Fibroblast of lung (primary cell): ENCODE data around the gene ZC3H10. TPM values are rescaled to one million over a fixed set of nuclear protein-coding genes. Genes with fewer than 3 reads are reported as not detected.

Source experiments
- DNase-seq, 2 donors: peaks; one replicate each; pipeline versions ENCODE4 v3.0.0 to v3.0.0-alpha.2; 2010; ENCODE audit warnings: low read depth in 2 of 2
- H2AFZ ChIP-seq: 2 replicates; pipeline ENCODE4 v1.5.1; 2012; ENCODE audit warnings: low read length, control low read depth, inconsistent platforms
- H3K27ac ChIP-seq: 2 replicates; pipeline ENCODE4 v1.5.1; 2011; ENCODE audit warnings: low read length, control low read depth; ENCODE audit not compliant: insufficient read depth
- H3K27me3 ChIP-seq: 2 replicates; pipeline ENCODE4 v1.5.1; 2011; ENCODE audit warnings: mild to moderate bottlenecking, low read length; ENCODE audit not compliant: control insufficient read depth, insufficient read depth
- H3K36me3 ChIP-seq: 2 replicates; pipeline ENCODE4 v1.5.1; 2011; ENCODE audit warnings: low read length; ENCODE audit not compliant: control insufficient read depth, insufficient read depth
- H3K4me1 ChIP-seq: 2 replicates; pipeline ENCODE4 v1.5.1; 2011; ENCODE audit warnings: low read length; ENCODE audit not compliant: control insufficient read depth, insufficient read depth; ENCODE audit errors: extremely low read depth
- H3K4me2 ChIP-seq: 2 replicates; pipeline ENCODE4 v1.5.1; 2011; ENCODE audit warnings: low read length, control low read depth; ENCODE audit not compliant: insufficient read depth; ENCODE audit errors: extremely low read depth
- H3K4me3 ChIP-seq, 4 experiments: fragments of 200-600 bp in 1 of 4; sonication (generic) in 1 of 4; replicated peaks in 1 of 4; 2 replicates each; pipeline ENCODE4 v1.5.1; 2011 to 2016; ENCODE audit warnings: low read length in 4 of 4, low read depth in 3 of 4, mild to moderate bottlenecking in 3 of 4, control low read depth in 2 of 4, inconsistent platforms in 1 of 4, mixed read lengths in 1 of 4; ENCODE audit not compliant: insufficient read depth in 1 of 4; ENCODE audit errors: control extremely low read depth in 1 of 4
- H3K79me2 ChIP-seq: 2 replicates; pipeline ENCODE4 v1.5.1; 2012; ENCODE audit warnings: mild to moderate bottlenecking, low read length, inconsistent platforms; ENCODE audit not compliant: control insufficient read depth, insufficient read depth
- H3K9ac ChIP-seq: 2 replicates; pipeline ENCODE4 v1.5.1; 2011; ENCODE audit warnings: mild to moderate bottlenecking, low read length, control low read depth; ENCODE audit not compliant: insufficient read depth
- H3K9me3 ChIP-seq: 2 replicates; pipeline ENCODE4 v1.5.1; 2012; ENCODE audit warnings: low read depth, low read length; ENCODE audit not compliant: control insufficient read depth, insufficient read depth
- H4K20me1 ChIP-seq: 2 replicates; pipeline ENCODE4 v1.5.1; 2011; ENCODE audit warnings: low read length; ENCODE audit not compliant: control insufficient read depth, insufficient read depth; ENCODE audit errors: extremely low read depth
- EZH2 ChIP-seq: IDR thresholded peaks from 2 replicates; pipeline ENCODE4 v1.5.1; 2012; ENCODE audit warnings: low read length, control low read depth, mild to moderate bottlenecking; ENCODE audit errors: missing control alignments
- polyA plus RNA-seq, 2 donors: library from polyadenylated mRNA; depleted of rRNA in 1 of 2; stranded (reverse) in 1 of 2; unstranded in 1 of 2; fragments of >200 nt; gene quantifications; 2 replicates each; pipeline ENCODE4 v1.2.1, GENCODE V29; 2011 to 2012; ENCODE audit warnings: missing spikeins in 1 of 2
- total RNA-seq: library from RNA; depleted of rRNA; stranded (reverse); fragments of >200 nt; gene quantifications from 2 replicates; pipeline ENCODE4 v1.2.1, GENCODE V29; 2014
- TF ChIP-seq, protein P1 (sequence below), 2 donors: IDR thresholded peaks in 1 of 2; conservative IDR thresholded peaks in 1 of 2; 1 replicate in 1 of 2; 2 replicates in 1 of 2; pipeline ENCODE4 v1.5.1; 2011 to 2012; ENCODE audit warnings: low read length in 2 of 2, control low read depth in 1 of 2, inconsistent platforms in 1 of 2, low read depth in 1 of 2, mild to moderate bottlenecking in 1 of 2

Gene ZC3H10
- total and polyA plus RNA-seq, 2 donors (not counting 1 experiment from before 2014, with no cell fraction given): 1.9 to 5.6 TPM

- peaks cover 10% of the 10 kb centered on the region for H3K36me3 ChIP-seq
- TF ChIP-seq, protein P1, sequence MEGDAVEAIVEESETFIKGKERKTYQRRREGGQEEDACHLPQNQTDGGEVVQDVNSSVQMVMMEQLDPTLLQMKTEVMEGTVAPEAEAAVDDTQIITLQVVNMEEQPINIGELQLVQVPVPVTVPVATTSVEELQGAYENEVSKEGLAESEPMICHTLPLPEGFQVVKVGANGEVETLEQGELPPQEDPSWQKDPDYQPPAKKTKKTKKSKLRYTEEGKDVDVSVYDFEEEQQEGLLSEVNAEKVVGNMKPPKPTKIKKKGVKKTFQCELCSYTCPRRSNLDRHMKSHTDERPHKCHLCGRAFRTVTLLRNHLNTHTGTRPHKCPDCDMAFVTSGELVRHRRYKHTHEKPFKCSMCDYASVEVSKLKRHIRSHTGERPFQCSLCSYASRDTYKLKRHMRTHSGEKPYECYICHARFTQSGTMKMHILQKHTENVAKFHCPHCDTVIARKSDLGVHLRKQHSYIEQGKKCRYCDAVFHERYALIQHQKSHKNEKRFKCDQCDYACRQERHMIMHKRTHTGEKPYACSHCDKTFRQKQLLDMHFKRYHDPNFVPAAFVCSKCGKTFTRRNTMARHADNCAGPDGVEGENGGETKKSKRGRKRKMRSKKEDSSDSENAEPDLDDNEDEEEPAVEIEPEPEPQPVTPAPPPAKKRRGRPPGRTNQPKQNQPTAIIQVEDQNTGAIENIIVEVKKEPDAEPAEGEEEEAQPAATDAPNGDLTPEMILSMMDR (conservative IDR thresholded peaks at IDR 0.05 in 1 of 2, IDR thresholded peaks at IDR 0.05 in 1 of 2; ENCODE audit: low read depth in 1 of 2, low read length in 2 of 2): no peak
- TF ChIP-seq EZH2: no peak
- H3K27ac ChIP-seq: no peak overlapping the region
- no peaks in the 10 kb centered on the region for H3K9me3 ChIP-seq
- H3K9ac ChIP-seq: no peak overlapping the region
- peaks cover 14% of the 10 kb centered on the region for H3K79me2 ChIP-seq
- peaks cover 15% of the 10 kb centered on the region for H3K4me1 ChIP-seq
- no peaks in the 10 kb centered on the region for H3K27me3 ChIP-seq
- H4K20me1 ChIP-seq: no peaks in the 10 kb centered on the region
- H3K4me2 ChIP-seq: no peak overlapping the region
- H3K4me3 ChIP-seq: no peak overlapping the region
- H2AFZ ChIP-seq: no peak overlapping the region
- DNase-seq: no peak
Observed at GRCh38 chr12:56121204-56121870, 3.3 kb downstream of the ZC3H10 start.

DNA sequence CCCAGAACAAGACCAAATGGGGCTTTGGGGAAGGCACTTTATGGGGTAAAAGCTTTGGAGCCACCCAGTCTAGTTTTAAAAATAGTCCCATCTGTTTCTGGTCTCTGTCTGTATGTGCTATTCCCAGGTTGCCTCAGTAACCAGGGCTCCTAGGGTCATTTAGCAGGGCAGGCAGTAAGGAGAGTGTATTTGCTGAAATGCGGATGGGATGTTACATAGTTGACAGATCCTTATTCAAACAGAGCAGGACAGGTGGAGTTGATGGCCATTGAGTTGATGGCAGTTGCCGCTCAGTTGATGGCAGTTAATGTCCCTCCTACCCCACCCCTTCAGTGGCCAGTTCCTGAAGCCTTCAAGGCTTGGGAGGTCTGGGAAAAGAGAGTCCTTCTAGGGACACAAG, 4.6 kb downstream of the ZC3H10 start:
- peaks cover 5% of the 10 kb centered on the region for H3K79me2 ChIP-seq
- H2AFZ ChIP-seq: no peak overlapping the region
- no peak overlapping the region for H3K4me2 ChIP-seq
- no peak overlapping the region for H3K4me3 ChIP-seq
- no peaks in the 10 kb centered on the region for H3K27me3 ChIP-seq
- H3K9ac ChIP-seq: no peak overlapping the region
- H3K4me1 ChIP-seq: peaks cover 22% of the 10 kb centered on the region
- no peaks in the 10 kb centered on the region for H4K20me1 ChIP-seq
- no peak for TF ChIP-seq EZH2
- TF ChIP-seq, protein P1 (conservative IDR thresholded peaks at IDR 0.05 in 1 of 2, IDR thresholded peaks at IDR 0.05 in 1 of 2; ENCODE audit: low read depth in 1 of 2, low read length in 2 of 2): no peak
- DNase-seq: no peak
- no peaks in the 10 kb centered on the region for H3K9me3 ChIP-seq
- H3K36me3 ChIP-seq: peaks cover 10% of the 10 kb centered on the region
- H3K27ac ChIP-seq: no peak overlapping the region

- no peak for TF ChIP-seq EZH2
- TF ChIP-seq, protein P1 (conservative IDR thresholded peaks at IDR 0.05 in 1 of 2, IDR thresholded peaks at IDR 0.05 in 1 of 2; ENCODE audit: low read depth in 1 of 2, low read length in 2 of 2): no peak
- Histone ChIP-seq H3K4me1 (peaks cover 18% of the 10 kb centered on the region), H2AFZ (no peak overlapping the region), H3K27me3 (no peaks in the 10 kb centered on the region), H3K36me3 (peaks cover 10% of the 10 kb centered on the region), H3K27ac (no peak overlapping the region), H3K4me3 (no peak overlapping the region), H3K4me2 (no peak overlapping the region), H3K79me2 (peaks cover 11% of the 10 kb centered on the region), H3K9me3 (no peaks in the 10 kb centered on the region), H3K9ac (no peak overlapping the region), H4K20me1 (no peaks in the 10 kb centered on the region)
- DNase-seq: no peak
Observed at GRCh38 chr12:56124133-56124532, 6.1 kb downstream of the ZC3H10 start.
